Measurements from ENCODE around the gene SLC35E1. TPM values are rescaled to one million over a fixed set of nuclear protein-coding genes. Genes with fewer than 3 reads are reported as not detected.

Gene SLC35E1
- polyA plus RNA-seq, 1 of the 3 experiments (the other 2 are of a cell fraction), result 23.5 TPM

GRCh38 chr19:16573296-16573695, 1.1 kb upstream of the SLC35E1 start:
- Histone ChIP-seq H3K4me2 (peak overlapping the region; percentile 95), H3K27me3 (ENCODE audit: insufficient read depth) (no peaks in the 10 kb centered on the region), H3K9ac (peak overlapping the region; percentile 83), H3K4me1 (ENCODE audit: control insufficient read depth in 1 of 2, insufficient read depth in 2 of 2, low read depth in 1 of 2, low read length in 1 of 2) (peaks cover 10 to 30% of the 10 kb centered on the region in 2 experiments; a peak in 3 of 4 replicates), H3K9me2 (no peaks in the 10 kb centered on the region), H3K79me2 (ENCODE audit: insufficient read depth) (peaks cover 97% of the 10 kb centered on the region), H3K36me3 (replicated peaks in 1 of 2; ENCODE audit: control insufficient read depth in 1 of 2, insufficient read depth in 2 of 2, low read length in 1 of 2) (peaks cover 22 to 47% of the 10 kb centered on the region in 2 experiments), H2AFZ (ENCODE audit: low read depth) (no peak overlapping the region; the same call in 1 of the 2 replicates), H3K27ac (ENCODE audit: low read depth in 2 of 2, low read length in 1 of 2) (peak overlapping the region in 1 of 2 experiments; percentile 75; a peak in 1 of 4 replicates), H3K9me3 (no peaks in the 10 kb centered on the region), H3F3A (replicated peaks; ENCODE audit: insufficient read depth) (no peaks in the 10 kb centered on the region), H3K4me3 (ENCODE audit: low read depth in 2 of 2, low read length in 1 of 2) (peak overlapping the region; percentile 83 to 96), H4K20me1 (ENCODE audit: insufficient read depth) (peaks cover 45% of the 10 kb centered on the region)
- CTCF ChIA-PET, result interaction anchor here (1.4 kb wide), 1 partner anchor 9 kb away, joined by 7 read pairs; no protein-coding TSS in a partner anchor
- DNase-seq, result no peak
- TF ChIP-seq USF2 (IDR thresholded peaks at IDR 0.05; ENCODE audit: borderline replicate concordance, low read depth, low read length), result no peak
- no peak for TF ChIP-seq POLR2AphosphoS5 (IDR thresholded peaks at IDR 0.05; ENCODE audit: low read depth, low read length)
- TF ChIP-seq REST (IDR thresholded peaks at IDR 0.05; ENCODE audit: low read depth, low read length), result no peak
- TF ChIP-seq MAX (IDR thresholded peaks at IDR 0.05; ENCODE audit: low read depth), result no peak
- TF ChIP-seq FOXM1 (IDR thresholded peaks at IDR 0.05; ENCODE audit: low read depth), result no peak
- TF ChIP-seq TEAD4 (IDR thresholded peaks at IDR 0.05; ENCODE audit: borderline replicate concordance, insufficient read depth), result no peak
- TF ChIP-seq ZBTB33 (IDR thresholded peaks at IDR 0.05; ENCODE audit: borderline replicate concordance, low read depth), result no peak
- TF ChIP-seq GATA2 (CRISPR knock-in tag; IDR thresholded peaks at IDR 0.05), result no peak
- TF ChIP-seq TCF12 (IDR thresholded peaks at IDR 0.05), result no peak
- no peak for TF ChIP-seq NFIC (IDR thresholded peaks at IDR 0.05; ENCODE audit: borderline replicate concordance)
- no peak for TF ChIP-seq RFX5 (IDR thresholded peaks at IDR 0.05; ENCODE audit: low read length)
- TF ChIP-seq SIN3A (IDR thresholded peaks at IDR 0.05; ENCODE audit: borderline replicate concordance, low read depth, low read length), result no peak
- TF ChIP-seq MEF2A (IDR thresholded peaks at IDR 0.05; ENCODE audit: borderline replicate concordance, low read depth), result no peak
- no peak for TF ChIP-seq GABPA (IDR thresholded peaks at IDR 0.05; ENCODE audit: low read depth)
- no peak for TF ChIP-seq ELF1 (IDR thresholded peaks at IDR 0.05)
- no peak for TF ChIP-seq NRF1 (IDR thresholded peaks at IDR 0.05; ENCODE audit: low read depth, low read length)
- TF ChIP-seq CHD2 (IDR thresholded peaks at IDR 0.05; ENCODE audit: low read length, partially characterized antibody), result no peak
- TF ChIP-seq MXI1 (IDR thresholded peaks at IDR 0.05; ENCODE audit: low read depth, low read length), result no peak
- WGBS (ENCODE audit: low lambda C conversion rate), result 44% methylated on average over 13 of the region's 13 CpGs
- POLR2A ChIA-PET, result interaction anchor here (1.0 to 1.6 kb wide), 5 partner anchors 9 to 388 kb away, joined by 3 to 10 read pairs (median 4); partner anchors contain the start of gene FAM32A
